HFFc6 (cell line): ENCODE data around the gene GSDME. TPM values are rescaled to one million over a fixed set of nuclear protein-coding genes. Genes with fewer than 3 reads are reported as not detected.
A peak's percentile ranks its signal among the peaks of the same experiment; 100 is the strongest.

Experiments used
- DNase-seq: peaks from one replicate; pipeline ENCODE4 v3.0.0-alpha.2; 2018
- H3K27ac Mint-ChIP-seq: 2 replicates; pipeline ENCODE4 v1.8.0; 2020; ENCODE audit warnings: mild to moderate bottlenecking, mixed read lengths
- H3K27me3 Mint-ChIP-seq: 2 replicates; pipeline ENCODE4 v1.8.0; 2021; ENCODE audit warnings: mild to moderate bottlenecking, moderate library complexity, mixed read lengths; ENCODE audit not compliant: insufficient read depth
- H3K36me3 Mint-ChIP-seq: 2 replicates; pipeline ENCODE4 v1.8.0; 2021; ENCODE audit warnings: low read depth, mixed read lengths
- H3K4me1 Mint-ChIP-seq: 2 replicates; pipeline ENCODE4 v1.8.0; 2020; ENCODE audit warnings: low read depth, mixed read lengths
- H3K4me3 Mint-ChIP-seq: 2 replicates; pipeline ENCODE4 v1.8.0; 2020; ENCODE audit warnings: mild to moderate bottlenecking, moderate library complexity, mixed read lengths
- H3K9me3 Mint-ChIP-seq: 2 replicates; pipeline ENCODE4 v1.8.0; 2020; ENCODE audit warnings: mild to moderate bottlenecking, mixed read lengths
- CTCF ChIP-seq: fragments of 200-600 bp; sonication (generic); IDR thresholded peaks from 2 replicates; pipeline ENCODE4 v1.5.0; 2021; ENCODE audit warnings: antibody characterized with exemption, mild to moderate bottlenecking
- total RNA-seq, 6 experiments: library from RNA; stranded (reverse); fragmentation: NEBNext Ultra II Directional; extraction: Animal tissue kit (Norgen Biotek cat#: 25700); gene quantifications; 2 replicates in 1 of 6; 3 replicates in 5 of 6; pipeline ENCODE4 v1.2.3, GENCODE V29; 2021

GSDME gene
- total RNA-seq, 6 experiments from 2014 or later: 37.1 to 49.8 (median 42.8) TPM

- TF ChIP-seq CTCF: no peak
- Mint-ChIP-seq H3K27me3 (no peaks in the 10 kb centered on the region; the same call in 1 of the 2 replicates), H3K4me1 (peaks cover 55% of the 10 kb centered on the region), H3K9me3 (no peaks in the 10 kb centered on the region), H3K27ac (no peak overlapping the region), H3K36me3 (peaks cover 7% of the 10 kb centered on the region), H3K4me3 (no peak overlapping the region)
- DNase-seq: no peak
These were observed 53.0 kb downstream of the GSDME start for GRCh38 chr7:24704311-24704710.

- H3K36me3 Mint-ChIP-seq: peaks cover 8% of the 10 kb centered on the region
- H3K9me3 Mint-ChIP-seq: no peaks in the 10 kb centered on the region
- H3K4me3 Mint-ChIP-seq: no peak overlapping the region
- H3K27me3 Mint-ChIP-seq: no peaks in the 10 kb centered on the region; the same call in 1 of the 2 replicates
- no peak for DNase-seq
- H3K27ac Mint-ChIP-seq: no peak overlapping the region
- H3K4me1 Mint-ChIP-seq: peaks cover 51% of the 10 kb centered on the region
- TF ChIP-seq CTCF: no peak
These were observed 54.0 kb downstream of the GSDME start for GRCh38 chr7:24703296-24703695.

- H3K4me3 Mint-ChIP-seq: no peak overlapping the region
- TF ChIP-seq CTCF: no peak
- no peaks in the 10 kb centered on the region for H3K9me3 Mint-ChIP-seq
- peaks cover 8% of the 10 kb centered on the region for H3K36me3 Mint-ChIP-seq
- peaks cover 47% of the 10 kb centered on the region for H3K4me1 Mint-ChIP-seq
- H3K27ac Mint-ChIP-seq: no peak overlapping the region
- H3K27me3 Mint-ChIP-seq: no peaks in the 10 kb centered on the region; the same call in 1 of the 2 replicates
- no peak for DNase-seq
These were observed 54.5 kb downstream of the GSDME start for GRCh38 chr7:24702755-24703154.

GRCh38 chr7:24701261-24702235 lies 55.7 kb downstream of the GSDME start:
- peaks cover 47% of the 10 kb centered on the region for H3K4me1 Mint-ChIP-seq

More at GRCh38 chr7:24701261-24702235, 55.7 kb downstream of the GSDME start:
- no peaks in the 10 kb centered on the region; the same call in 1 of the 2 replicates for H3K27me3 Mint-ChIP-seq
- peaks cover 8% of the 10 kb centered on the region for H3K36me3 Mint-ChIP-seq
- DNase-seq: peak; percentile 91
- TF ChIP-seq CTCF: no peak
- peak overlapping the region; percentile 12; the same call in 1 of the 2 replicates for H3K4me3 Mint-ChIP-seq
- H3K9me3 Mint-ChIP-seq: no peaks in the 10 kb centered on the region
- peak overlapping the region; percentile 27 for H3K27ac Mint-ChIP-seq
